Testis (tissue), 2 donors: ENCODE results near the gene SAP30BP.

Experiments
- POLR2A ChIP-seq: fragments of 450-650 bp; IDR thresholded peaks from one replicate; pipeline ENCODE4 v1.6.1; 2017; ENCODE audit warnings: antibody characterized with exemption, mild to moderate bottlenecking, moderate library complexity
- TF ChIP-seq, protein P1 (sequence below), 3 experiments: fragments of 450-650 bp in 2 of 3; fragments of 200-600 bp in 1 of 3; sonication (generic) in 1 of 3; IDR thresholded peaks; one replicate each; pipeline ENCODE4 v1.5.1; 2016 to 2019; ENCODE audit warnings: antibody characterized with exemption in 3 of 3, mild to moderate bottlenecking in 2 of 3, moderate library complexity in 1 of 3

- TF ChIP-seq, protein P1, sequence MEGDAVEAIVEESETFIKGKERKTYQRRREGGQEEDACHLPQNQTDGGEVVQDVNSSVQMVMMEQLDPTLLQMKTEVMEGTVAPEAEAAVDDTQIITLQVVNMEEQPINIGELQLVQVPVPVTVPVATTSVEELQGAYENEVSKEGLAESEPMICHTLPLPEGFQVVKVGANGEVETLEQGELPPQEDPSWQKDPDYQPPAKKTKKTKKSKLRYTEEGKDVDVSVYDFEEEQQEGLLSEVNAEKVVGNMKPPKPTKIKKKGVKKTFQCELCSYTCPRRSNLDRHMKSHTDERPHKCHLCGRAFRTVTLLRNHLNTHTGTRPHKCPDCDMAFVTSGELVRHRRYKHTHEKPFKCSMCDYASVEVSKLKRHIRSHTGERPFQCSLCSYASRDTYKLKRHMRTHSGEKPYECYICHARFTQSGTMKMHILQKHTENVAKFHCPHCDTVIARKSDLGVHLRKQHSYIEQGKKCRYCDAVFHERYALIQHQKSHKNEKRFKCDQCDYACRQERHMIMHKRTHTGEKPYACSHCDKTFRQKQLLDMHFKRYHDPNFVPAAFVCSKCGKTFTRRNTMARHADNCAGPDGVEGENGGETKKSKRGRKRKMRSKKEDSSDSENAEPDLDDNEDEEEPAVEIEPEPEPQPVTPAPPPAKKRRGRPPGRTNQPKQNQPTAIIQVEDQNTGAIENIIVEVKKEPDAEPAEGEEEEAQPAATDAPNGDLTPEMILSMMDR (IDR thresholded peaks at IDR 0.05): no peak
- no peak for TF ChIP-seq POLR2A
These were observed 89.4 kb downstream of the SAP30BP start for GRCh38 chr17:75756451-75757085.
